ENCODE results near the gene HDAC8.
"Not testable (repeated sequence)": the region's sequence is repeated elsewhere in the genome, so short reads cannot be mapped to it uniquely, and the experiment has no call there.

HDAC8 gene

GRCh38 chrX:72604112-72604511, 31.5 kb upstream of the HDAC8 start:
- Histone ChIP-seq H3K4me1 (ENCODE audit: insufficient read depth, low read length, poor library complexity, severe bottlenecking) (no peaks in the 10 kb centered on the region), H3K9me2 (replicated peaks; ENCODE audit: low read depth, low read length) (no peaks in the 10 kb centered on the region), H3K9ac (ENCODE audit: low read depth, low read length, poor library complexity, severe bottlenecking) (no peak overlapping the region), H3K4me2 (ENCODE audit: low read depth, low read length, poor library complexity, severe bottlenecking) (no peak overlapping the region), H3K4me3 (ENCODE audit: low read length, poor library complexity, severe bottlenecking) (no peak overlapping the region), H3K79me2 (ENCODE audit: insufficient read depth, low read length) (no peaks in the 10 kb centered on the region), H3K27me3 (ENCODE audit: insufficient read depth, low read length, poor library complexity, severe bottlenecking) (no peaks in the 10 kb centered on the region), H2AFZ (ENCODE audit: low read length) (no peak overlapping the region), H3K9me3 (ENCODE audit: insufficient read depth, low read depth, low read length) (no peaks in the 10 kb centered on the region), H4K20me1 (ENCODE audit: insufficient read depth, low read length, poor library complexity, severe bottlenecking) (no peaks in the 10 kb centered on the region), H3K36me3 (ENCODE audit: insufficient read depth, low read length) (no peaks in the 10 kb centered on the region), H3F3A (ENCODE audit: low read depth) (no peaks in the 10 kb centered on the region)
- TF ChIP-seq EZH2phosphoT487 (IDR thresholded peaks at IDR 0.05; ENCODE audit: borderline replicate concordance) = no peak
- no peak for TF ChIP-seq CTCF (conservative IDR thresholded peaks at IDR 0.05; ENCODE audit: low read length)

DNA sequence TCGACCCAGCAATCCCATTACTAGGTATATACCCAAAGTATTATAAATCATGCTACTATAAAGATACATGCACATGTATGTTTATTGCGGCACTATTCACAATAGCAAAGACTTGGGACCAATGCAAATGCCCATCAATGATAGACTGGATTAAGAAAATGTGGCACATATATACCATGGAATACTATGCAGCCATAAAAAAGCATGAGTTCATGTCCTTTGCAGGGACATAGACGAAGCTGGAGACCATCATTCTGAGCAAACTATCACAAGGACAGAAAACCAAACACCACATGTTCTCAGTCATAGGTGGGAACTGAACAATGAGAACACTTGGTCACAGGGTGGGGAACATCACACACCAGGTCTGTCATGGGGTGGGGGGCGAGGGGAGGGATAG, 18.4 kb upstream of the HDAC8 start:
- H4K20me1 ChIP-seq (ENCODE audit: insufficient read depth, low read length, poor library complexity, severe bottlenecking); H3F3A ChIP-seq (ENCODE audit: low read depth); H3K79me2 ChIP-seq (ENCODE audit: insufficient read depth, low read length); H3K4me2 ChIP-seq (ENCODE audit: low read depth, low read length, poor library complexity, severe bottlenecking); H3K9me2 ChIP-seq (replicated peaks; ENCODE audit: low read depth, low read length); H3K4me1 ChIP-seq (ENCODE audit: insufficient read depth, low read length, poor library complexity, severe bottlenecking); H3K9ac ChIP-seq (ENCODE audit: low read depth, low read length, poor library complexity, severe bottlenecking); H3K27me3 ChIP-seq (ENCODE audit: insufficient read depth, low read length, poor library complexity, severe bottlenecking); H3K36me3 ChIP-seq (ENCODE audit: insufficient read depth, low read length); H2AFZ ChIP-seq (ENCODE audit: low read length); H3K9me3 ChIP-seq (ENCODE audit: insufficient read depth, low read depth, low read length); H3K4me3 ChIP-seq (ENCODE audit: low read length, poor library complexity, severe bottlenecking): not testable (repeated sequence)

DNA sequence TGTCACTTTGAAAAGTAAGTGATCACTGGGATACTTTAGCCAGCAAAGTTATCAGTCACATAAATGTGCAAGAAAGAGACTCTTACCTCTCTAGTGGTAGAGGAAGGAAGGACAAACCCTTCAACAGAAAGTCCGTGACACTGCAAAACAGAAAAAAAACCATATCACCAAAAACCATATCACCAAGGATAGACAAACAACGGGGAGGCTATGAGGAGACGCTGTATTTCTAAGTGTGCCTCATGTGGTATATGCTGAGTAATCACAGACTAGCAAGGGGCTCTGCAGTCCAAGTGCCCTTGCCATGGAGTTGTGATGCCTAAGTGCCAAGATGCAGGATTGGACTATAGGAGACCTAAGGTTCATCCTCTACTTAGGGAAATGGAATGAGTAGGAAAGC, 11.5 kb upstream of the HDAC8 start:
- no peaks in the 10 kb centered on the region for H3F3A ChIP-seq (ENCODE audit: low read depth)
- H3K9me3 ChIP-seq (ENCODE audit: insufficient read depth, low read depth, low read length) = no peaks in the 10 kb centered on the region
- no peaks in the 10 kb centered on the region for H3K9me2 ChIP-seq (replicated peaks; ENCODE audit: low read depth, low read length)
- no peak overlapping the region for H3K9ac ChIP-seq (ENCODE audit: low read depth, low read length, poor library complexity, severe bottlenecking)
- H3K36me3 ChIP-seq (ENCODE audit: insufficient read depth, low read length) = no peaks in the 10 kb centered on the region
- H3K27me3 ChIP-seq (ENCODE audit: insufficient read depth, low read length, poor library complexity, severe bottlenecking) = no peaks in the 10 kb centered on the region
- no peak overlapping the region for H3K4me3 ChIP-seq (ENCODE audit: low read length, poor library complexity, severe bottlenecking)
- H3K79me2 ChIP-seq (ENCODE audit: insufficient read depth, low read length) = no peaks in the 10 kb centered on the region
- no peaks in the 10 kb centered on the region for H3K4me1 ChIP-seq (ENCODE audit: insufficient read depth, low read length, poor library complexity, severe bottlenecking)
- H3K4me2 ChIP-seq (ENCODE audit: low read depth, low read length, poor library complexity, severe bottlenecking) = no peak overlapping the region
- H2AFZ ChIP-seq (ENCODE audit: low read length) = no peak overlapping the region
- no peaks in the 10 kb centered on the region for H4K20me1 ChIP-seq (ENCODE audit: insufficient read depth, low read length, poor library complexity, severe bottlenecking)
- no peak for TF ChIP-seq CTCF (conservative IDR thresholded peaks at IDR 0.05; ENCODE audit: low read length)
- no peak for TF ChIP-seq EZH2phosphoT487 (IDR thresholded peaks at IDR 0.05; ENCODE audit: borderline replicate concordance)

DNA sequence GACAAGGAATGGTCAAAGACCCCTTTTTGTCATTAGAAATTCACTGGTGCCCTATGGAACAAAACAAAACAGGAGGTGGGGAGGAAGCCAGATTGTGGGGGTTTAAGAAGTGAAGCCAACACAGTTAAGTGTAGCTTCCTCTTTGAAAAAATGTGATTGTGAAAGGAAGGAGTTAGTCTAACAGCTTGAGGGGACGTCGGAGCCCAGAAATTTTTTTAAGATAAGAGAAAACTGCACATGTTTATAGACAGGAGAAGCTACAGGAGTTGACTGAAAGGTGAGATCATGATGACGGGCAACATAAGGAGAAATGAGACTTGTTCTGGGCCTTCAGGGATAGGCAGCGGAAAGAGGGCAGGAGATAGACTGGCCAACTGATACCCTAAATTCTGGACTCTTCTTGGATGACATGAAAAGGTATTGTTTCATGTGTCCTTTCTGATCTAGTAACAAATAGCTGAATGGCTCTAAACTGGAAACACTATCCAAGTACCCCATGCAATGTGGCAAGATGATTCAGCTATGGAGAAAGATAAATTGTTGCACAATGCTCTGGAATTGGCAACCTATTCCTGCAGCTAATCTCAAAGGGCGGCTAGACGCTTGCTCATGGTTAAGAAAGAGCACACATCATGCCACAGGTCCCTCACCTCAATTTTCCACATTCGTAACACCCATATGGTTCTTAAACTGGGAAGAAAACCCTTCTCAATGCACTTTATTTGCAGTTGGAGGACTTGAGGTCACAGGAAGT, 3.7 kb upstream of the HDAC8 start:
- no peaks in the 10 kb centered on the region for H4K20me1 ChIP-seq (ENCODE audit: insufficient read depth, low read length, poor library complexity, severe bottlenecking)
- TF ChIP-seq EZH2phosphoT487 (IDR thresholded peaks at IDR 0.05; ENCODE audit: borderline replicate concordance) (no peak), CTCF (conservative IDR thresholded peaks at IDR 0.05; ENCODE audit: low read length) (no peak)
- no peaks in the 10 kb centered on the region for H3K36me3 ChIP-seq (ENCODE audit: insufficient read depth, low read length)
- H3K9me2 ChIP-seq (replicated peaks; ENCODE audit: low read depth, low read length) = no peaks in the 10 kb centered on the region
- H3K9me3 ChIP-seq (ENCODE audit: insufficient read depth, low read depth, low read length) = no peaks in the 10 kb centered on the region
- no peak overlapping the region for H3K4me2 ChIP-seq (ENCODE audit: low read depth, low read length, poor library complexity, severe bottlenecking)
- H3K79me2 ChIP-seq (ENCODE audit: insufficient read depth, low read length) = peaks cover 10% of the 10 kb centered on the region
- no peak overlapping the region for H3K4me3 ChIP-seq (ENCODE audit: low read length, poor library complexity, severe bottlenecking)
- H2AFZ ChIP-seq (ENCODE audit: low read length) = no peak overlapping the region
- H3K4me1 ChIP-seq (ENCODE audit: insufficient read depth, low read length, poor library complexity, severe bottlenecking) = peaks cover 5% of the 10 kb centered on the region
- H3K9ac ChIP-seq (ENCODE audit: low read depth, low read length, poor library complexity, severe bottlenecking) = no peak overlapping the region
- H3K27me3 ChIP-seq (ENCODE audit: insufficient read depth, low read length, poor library complexity, severe bottlenecking) = no peaks in the 10 kb centered on the region
- H3F3A ChIP-seq (ENCODE audit: low read depth) = no peaks in the 10 kb centered on the region

All from Loucy (cell line).